ENCODE data around the gene PROK1. TPM values are rescaled to one million over a fixed set of nuclear protein-coding genes. Genes with fewer than 3 reads are reported as not detected.

Gene PROK1
- polyA plus RNA-seq, 1 of the 3 experiments (the other 2 are of a cell fraction) = not detected

DNA sequence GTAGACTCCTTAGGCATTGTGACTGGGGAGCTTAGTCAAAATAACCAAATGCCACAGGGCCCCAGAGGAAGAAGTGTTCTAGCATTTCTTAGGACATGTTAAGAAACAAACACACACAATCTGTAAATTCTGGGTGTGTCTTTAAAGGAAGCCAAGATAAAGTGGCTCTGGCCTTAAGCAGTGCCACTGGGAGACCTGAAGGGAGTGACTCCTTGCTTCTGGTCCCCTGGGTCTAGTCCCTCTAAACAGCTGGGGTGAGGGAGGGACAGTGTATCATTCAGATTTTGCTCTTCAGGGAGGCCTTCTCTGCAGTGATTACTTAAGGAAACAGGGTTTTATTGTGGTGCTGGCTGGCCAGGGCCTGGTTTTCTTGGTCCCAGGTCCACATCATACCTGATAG, 9.1 kb upstream of the PROK1 start:
- TF ChIP-seq SIN3A (IDR thresholded peaks at IDR 0.05; ENCODE audit: borderline replicate concordance, low read depth, low read length) (no peak), JUND (IDR thresholded peaks at IDR 0.05) (no peak), TAF1 (IDR thresholded peaks at IDR 0.05; ENCODE audit: borderline replicate concordance, low read depth, low read length) (no peak), RFX5 (IDR thresholded peaks at IDR 0.05; ENCODE audit: low read length) (no peak), RXRA (IDR thresholded peaks at IDR 0.05; ENCODE audit: borderline replicate concordance, low read depth) (no peak), TCF12 (IDR thresholded peaks at IDR 0.05) (no peak)
- TF ChIP-seq, protein P1, sequence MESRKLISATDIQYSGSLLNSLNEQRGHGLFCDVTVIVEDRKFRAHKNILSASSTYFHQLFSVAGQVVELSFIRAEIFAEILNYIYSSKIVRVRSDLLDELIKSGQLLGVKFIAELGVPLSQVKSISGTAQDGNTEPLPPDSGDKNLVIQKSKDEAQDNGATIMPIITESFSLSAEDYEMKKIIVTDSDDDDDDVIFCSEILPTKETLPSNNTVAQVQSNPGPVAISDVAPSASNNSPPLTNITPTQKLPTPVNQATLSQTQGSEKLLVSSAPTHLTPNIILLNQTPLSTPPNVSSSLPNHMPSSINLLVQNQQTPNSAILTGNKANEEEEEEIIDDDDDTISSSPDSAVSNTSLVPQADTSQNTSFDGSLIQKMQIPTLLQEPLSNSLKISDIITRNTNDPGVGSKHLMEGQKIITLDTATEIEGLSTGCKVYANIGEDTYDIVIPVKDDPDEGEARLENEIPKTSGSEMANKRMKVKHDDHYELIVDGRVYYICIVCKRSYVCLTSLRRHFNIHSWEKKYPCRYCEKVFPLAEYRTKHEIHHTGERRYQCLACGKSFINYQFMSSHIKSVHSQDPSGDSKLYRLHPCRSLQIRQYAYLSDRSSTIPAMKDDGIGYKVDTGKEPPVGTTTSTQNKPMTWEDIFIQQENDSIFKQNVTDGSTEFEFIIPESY (IDR thresholded peaks at IDR 0.05; ENCODE audit: borderline replicate concordance, low read depth) = no peak
- TF ChIP-seq, protein P2, sequence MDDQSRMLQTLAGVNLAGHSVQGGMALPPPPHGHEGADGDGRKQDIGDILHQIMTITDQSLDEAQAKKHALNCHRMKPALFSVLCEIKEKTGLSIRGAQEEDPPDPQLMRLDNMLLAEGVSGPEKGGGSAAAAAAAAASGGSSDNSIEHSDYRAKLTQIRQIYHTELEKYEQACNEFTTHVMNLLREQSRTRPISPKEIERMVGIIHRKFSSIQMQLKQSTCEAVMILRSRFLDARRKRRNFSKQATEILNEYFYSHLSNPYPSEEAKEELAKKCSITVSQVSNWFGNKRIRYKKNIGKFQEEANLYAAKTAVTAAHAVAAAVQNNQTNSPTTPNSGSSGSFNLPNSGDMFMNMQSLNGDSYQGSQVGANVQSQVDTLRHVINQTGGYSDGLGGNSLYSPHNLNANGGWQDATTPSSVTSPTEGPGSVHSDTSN (IDR thresholded peaks at IDR 0.05) = no peak
- TF ChIP-seq, protein P3, sequence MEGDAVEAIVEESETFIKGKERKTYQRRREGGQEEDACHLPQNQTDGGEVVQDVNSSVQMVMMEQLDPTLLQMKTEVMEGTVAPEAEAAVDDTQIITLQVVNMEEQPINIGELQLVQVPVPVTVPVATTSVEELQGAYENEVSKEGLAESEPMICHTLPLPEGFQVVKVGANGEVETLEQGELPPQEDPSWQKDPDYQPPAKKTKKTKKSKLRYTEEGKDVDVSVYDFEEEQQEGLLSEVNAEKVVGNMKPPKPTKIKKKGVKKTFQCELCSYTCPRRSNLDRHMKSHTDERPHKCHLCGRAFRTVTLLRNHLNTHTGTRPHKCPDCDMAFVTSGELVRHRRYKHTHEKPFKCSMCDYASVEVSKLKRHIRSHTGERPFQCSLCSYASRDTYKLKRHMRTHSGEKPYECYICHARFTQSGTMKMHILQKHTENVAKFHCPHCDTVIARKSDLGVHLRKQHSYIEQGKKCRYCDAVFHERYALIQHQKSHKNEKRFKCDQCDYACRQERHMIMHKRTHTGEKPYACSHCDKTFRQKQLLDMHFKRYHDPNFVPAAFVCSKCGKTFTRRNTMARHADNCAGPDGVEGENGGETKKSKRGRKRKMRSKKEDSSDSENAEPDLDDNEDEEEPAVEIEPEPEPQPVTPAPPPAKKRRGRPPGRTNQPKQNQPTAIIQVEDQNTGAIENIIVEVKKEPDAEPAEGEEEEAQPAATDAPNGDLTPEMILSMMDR (IDR thresholded peaks at IDR 0.05) = no peak
- TF ChIP-seq, protein P4, sequence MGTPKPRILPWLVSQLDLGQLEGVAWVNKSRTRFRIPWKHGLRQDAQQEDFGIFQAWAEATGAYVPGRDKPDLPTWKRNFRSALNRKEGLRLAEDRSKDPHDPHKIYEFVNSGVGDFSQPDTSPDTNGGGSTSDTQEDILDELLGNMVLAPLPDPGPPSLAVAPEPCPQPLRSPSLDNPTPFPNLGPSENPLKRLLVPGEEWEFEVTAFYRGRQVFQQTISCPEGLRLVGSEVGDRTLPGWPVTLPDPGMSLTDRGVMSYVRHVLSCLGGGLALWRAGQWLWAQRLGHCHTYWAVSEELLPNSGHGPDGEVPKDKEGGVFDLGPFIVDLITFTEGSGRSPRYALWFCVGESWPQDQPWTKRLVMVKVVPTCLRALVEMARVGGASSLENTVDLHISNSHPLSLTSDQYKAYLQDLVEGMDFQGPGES (IDR thresholded peaks at IDR 0.05; ENCODE audit: low read depth, low read length) = no peak
- DNase-seq = no peak
- CTCF ChIA-PET = interaction anchor here (1.2 to 3.6 kb wide), 6 partner anchors 18 to 245 kb away, joined by 3 to 19 read pairs (median 10); no protein-coding TSS in a partner anchor
- Histone ChIP-seq H3K9ac (no peak overlapping the region), H3K4me3 (ENCODE audit: low read depth in 2 of 2, low read length in 1 of 2) (no peak overlapping the region), H3K9me3 (no peaks in the 10 kb centered on the region), H3K79me2 (ENCODE audit: insufficient read depth) (no peaks in the 10 kb centered on the region), H3K4me2 (no peak overlapping the region), H3K27ac (ENCODE audit: low read depth in 2 of 2, low read length in 1 of 2) (no peak overlapping the region), H3K27me3 (ENCODE audit: insufficient read depth) (peaks cover 9% of the 10 kb centered on the region; the same call in 1 of the 2 replicates), H3K4me1 (ENCODE audit: control insufficient read depth in 1 of 2, insufficient read depth in 2 of 2, low read depth in 1 of 2, low read length in 1 of 2) (no peaks in the 10 kb centered on the region), H2AFZ (ENCODE audit: low read depth) (no peak overlapping the region), H3F3A (replicated peaks; ENCODE audit: insufficient read depth) (no peaks in the 10 kb centered on the region), H4K20me1 (ENCODE audit: insufficient read depth) (no peaks in the 10 kb centered on the region), H3K9me2 (no peaks in the 10 kb centered on the region), H3K36me3 (replicated peaks in 1 of 2; ENCODE audit: control insufficient read depth in 1 of 2, insufficient read depth in 2 of 2, low read length in 1 of 2) (no peaks in the 10 kb centered on the region)
- POLR2A ChIA-PET = no interaction called here

DNA sequence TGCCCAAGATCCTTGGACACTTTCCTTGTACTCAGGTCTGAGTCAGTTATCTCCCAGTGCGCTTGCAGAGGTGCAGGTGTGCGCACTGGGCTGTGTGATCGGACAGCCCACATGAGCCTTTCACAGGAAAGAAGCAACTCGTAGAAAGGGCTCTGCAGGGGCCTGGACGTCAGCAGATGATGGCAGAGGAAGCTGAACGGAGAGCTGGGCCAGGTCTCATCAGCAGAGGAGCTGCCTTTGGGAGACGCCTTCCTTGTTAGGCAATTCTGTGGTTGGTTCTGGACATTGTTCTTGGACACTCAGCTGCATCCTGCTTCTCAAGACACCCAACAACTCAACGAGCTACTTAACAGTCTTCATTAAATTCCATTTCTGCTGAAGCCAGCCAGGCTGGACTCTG, 7.5 kb upstream of the PROK1 start:
- no peaks in the 10 kb centered on the region for H3K9me3 ChIP-seq
- H2AFZ ChIP-seq (ENCODE audit: low read depth) = no peak overlapping the region
- H3K27me3 ChIP-seq (ENCODE audit: insufficient read depth) = peaks cover 23% of the 10 kb centered on the region
- no peaks in the 10 kb centered on the region for H4K20me1 ChIP-seq (ENCODE audit: insufficient read depth)
- DNase-seq = no peak
- H3K9ac ChIP-seq = no peak overlapping the region
- no peak overlapping the region for H3K4me3 ChIP-seq (ENCODE audit: low read depth in 2 of 2, low read length in 1 of 2)
- CTCF ChIA-PET = interaction anchor here (0.9 to 2.2 kb wide), 6 partner anchors 9 to 236 kb away, joined by 3 to 13 read pairs (median 4); no protein-coding TSS in a partner anchor
- no peaks in the 10 kb centered on the region for H3K79me2 ChIP-seq (ENCODE audit: insufficient read depth)
- POLR2A ChIA-PET = no interaction called here
- H3K9me2 ChIP-seq = no peaks in the 10 kb centered on the region
- WGBS (ENCODE audit: low lambda C conversion rate) = 90% methylated on average over 2 of the region's 8 CpGs
- no peaks in the 10 kb centered on the region for H3K4me1 ChIP-seq (ENCODE audit: control insufficient read depth in 1 of 2, insufficient read depth in 2 of 2, low read depth in 1 of 2, low read length in 1 of 2)
- H3K36me3 ChIP-seq (replicated peaks in 1 of 2; ENCODE audit: control insufficient read depth in 1 of 2, insufficient read depth in 2 of 2, low read length in 1 of 2) = no peaks in the 10 kb centered on the region
- H3K27ac ChIP-seq (ENCODE audit: low read depth in 2 of 2, low read length in 1 of 2) = no peak overlapping the region
- no peak for TF ChIP-seq TAF1 (IDR thresholded peaks at IDR 0.05; ENCODE audit: borderline replicate concordance, low read depth, low read length)
- TF ChIP-seq SIN3A (IDR thresholded peaks at IDR 0.05; ENCODE audit: borderline replicate concordance, low read depth, low read length) = no peak
- TF ChIP-seq JUND (IDR thresholded peaks at IDR 0.05) = no peak
- TF ChIP-seq CHD2 (IDR thresholded peaks at IDR 0.05; ENCODE audit: low read length, partially characterized antibody) = no peak
- no peak for TF ChIP-seq ELF1 (IDR thresholded peaks at IDR 0.05)
- no peak for TF ChIP-seq SMC3 (IDR thresholded peaks at IDR 0.05; ENCODE audit: low read depth, low read length)
- no peak for TF ChIP-seq YY1 (IDR thresholded peaks at IDR 0.05; ENCODE audit: low read depth)
- TF ChIP-seq GABPA (IDR thresholded peaks at IDR 0.05; ENCODE audit: low read depth) = no peak
- no peak for TF ChIP-seq EP300 (IDR thresholded peaks at IDR 0.05; ENCODE audit: borderline replicate concordance in 1 of 2, low read depth in 1 of 2, low read length in 1 of 2)
- TF ChIP-seq NRF1 (IDR thresholded peaks at IDR 0.05; ENCODE audit: low read depth, low read length) = no peak
- TF ChIP-seq POLR2AphosphoS5 (IDR thresholded peaks at IDR 0.05; ENCODE audit: low read depth, low read length) = no peak
- no peak for TF ChIP-seq RCOR1 (IDR thresholded peaks at IDR 0.05; ENCODE audit: low read length)
- no peak for TF ChIP-seq FOXM1 (IDR thresholded peaks at IDR 0.05; ENCODE audit: low read depth)
- TF ChIP-seq, protein P2 (IDR thresholded peaks at IDR 0.05) = no peak
- no peaks in the 10 kb centered on the region for H3F3A ChIP-seq (replicated peaks; ENCODE audit: insufficient read depth)
- H3K4me2 ChIP-seq = no peak overlapping the region
